Natural killer cell treated with Interleukin-12 subunit alpha and Interleukin-12 subunit beta and Interleukin-15 and Interleukin-18, amount 100 ng/mL, for 72 hours (primary cell): Measurements from ENCODE around the gene RXRA. TPM values are rescaled to one million over a fixed set of nuclear protein-coding genes. Genes with fewer than 3 reads are reported as not detected.

Experiments
- ATAC-seq, 2 donors: fragments of 150-1000 bp; cut with Tn5 transposase in 1 of 2; sonication (Bioruptor Pico), chemical (Tn5 transposase) in 1 of 2; 2 replicates each; pipeline ENCODE4 v1.10.0; 2021
- DNase-seq: peaks from one replicate; pipeline ENCODE4 v3.0.0; 2022; ENCODE audit warnings: low spot score
- H3K27ac Mint-ChIP-seq, 2 donors: 1 replicate in 1 of 2; 2 replicates in 1 of 2; pipeline ENCODE4 v1.8.0; 2022; ENCODE audit warnings: mixed read lengths in 2 of 2, mild to moderate bottlenecking in 1 of 2, moderate library complexity in 1 of 2
- H3K27me3 Mint-ChIP-seq, 2 donors: 1 replicate in 1 of 2; 2 replicates in 1 of 2; pipeline ENCODE4 v1.8.0; 2022; ENCODE audit warnings: mixed read lengths in 2 of 2
- H3K36me3 Mint-ChIP-seq: one replicate; pipeline ENCODE4 v1.8.0; 2022; ENCODE audit warnings: mixed read lengths
- H3K4me1 Mint-ChIP-seq, 2 donors: 1 replicate in 1 of 2; 2 replicates in 1 of 2; pipeline ENCODE4 v1.8.0; 2022; ENCODE audit warnings: low read depth in 2 of 2, mixed read lengths in 2 of 2, mild to moderate bottlenecking in 1 of 2
- H3K4me3 Mint-ChIP-seq: one replicate; pipeline ENCODE4 v1.8.0; 2022; ENCODE audit warnings: mixed read lengths
- H3K9me3 Mint-ChIP-seq: 2 replicates; pipeline ENCODE4 v1.8.0; 2022; ENCODE audit warnings: mixed read lengths
- total RNA-seq, 2 donors: library from RNA; stranded (reverse); gene quantifications; one replicate each; pipeline ENCODE4 v1.2.3, GENCODE V29; 2022

RXRA gene
- total RNA-seq, 2 donors from 2014 or later = 3.8 to 4.9 TPM

DNA sequence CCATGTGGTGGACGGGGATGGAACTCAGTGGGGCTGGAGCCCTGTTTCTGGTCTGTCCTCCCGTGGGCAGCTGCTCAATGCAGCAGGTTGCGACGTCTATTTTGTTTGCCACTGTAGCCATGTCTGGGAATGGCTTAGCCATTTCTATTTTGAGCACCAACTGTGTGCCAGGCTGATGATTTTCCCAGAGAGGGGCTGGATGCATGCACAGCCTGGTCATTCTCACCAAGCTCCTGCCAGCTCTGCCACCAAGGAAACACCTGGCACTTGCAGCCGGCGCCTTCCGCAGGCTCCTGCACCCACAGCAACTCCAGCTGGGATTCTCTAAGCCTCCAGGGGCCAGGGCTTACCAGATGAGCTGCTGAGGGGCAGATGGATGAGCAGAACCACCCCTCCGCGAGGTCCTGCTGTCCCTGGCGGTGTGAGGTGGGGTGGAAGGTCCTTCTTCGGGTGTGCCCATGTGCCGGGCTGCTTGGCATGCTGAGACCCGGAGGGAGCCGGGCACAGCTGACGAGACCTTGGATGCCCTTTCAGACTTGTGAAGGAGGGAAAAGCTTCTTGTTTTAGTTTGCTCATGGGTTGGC is 151.2 kb downstream of the RXRA start:
- H3K27me3 Mint-ChIP-seq = no peaks in the 10 kb centered on the region
- H3K36me3 Mint-ChIP-seq = no peaks in the 10 kb centered on the region
- DNase-seq = no peak
- no peaks in the 10 kb centered on the region for H3K4me1 Mint-ChIP-seq
- no peaks in the 10 kb centered on the region for H3K9me3 Mint-ChIP-seq
- no peak overlapping the region for H3K4me3 Mint-ChIP-seq
- no peak overlapping the region for H3K27ac Mint-ChIP-seq
- no peak for ATAC-seq

DNA sequence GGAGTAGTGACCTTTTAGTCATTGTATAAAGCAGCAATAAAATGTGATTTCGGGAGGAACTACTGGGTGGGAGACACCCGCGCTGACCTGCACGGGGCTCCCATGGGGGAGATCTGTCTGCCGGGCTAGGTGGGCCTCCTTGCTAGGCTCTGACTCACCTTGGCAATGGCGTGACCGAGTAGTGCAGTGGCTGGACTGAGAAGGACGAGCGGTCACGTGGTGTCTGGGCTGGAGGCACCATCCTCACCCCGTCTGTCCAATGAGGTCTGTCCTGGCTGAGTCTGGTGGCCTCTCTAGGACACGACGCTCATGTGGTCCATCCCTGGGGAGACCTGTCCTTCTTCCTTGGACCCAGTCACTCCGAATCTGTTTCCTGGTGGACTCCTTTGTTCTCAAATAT is 151.7 kb downstream of the RXRA start:
- no peaks in the 10 kb centered on the region for H3K4me1 Mint-ChIP-seq
- H3K27ac Mint-ChIP-seq = no peak overlapping the region
- no peak overlapping the region for H3K4me3 Mint-ChIP-seq
- no peaks in the 10 kb centered on the region for H3K36me3 Mint-ChIP-seq
- H3K9me3 Mint-ChIP-seq = no peaks in the 10 kb centered on the region
- DNase-seq = no peak
- H3K27me3 Mint-ChIP-seq = no peaks in the 10 kb centered on the region
- ATAC-seq = no peak

DNA sequence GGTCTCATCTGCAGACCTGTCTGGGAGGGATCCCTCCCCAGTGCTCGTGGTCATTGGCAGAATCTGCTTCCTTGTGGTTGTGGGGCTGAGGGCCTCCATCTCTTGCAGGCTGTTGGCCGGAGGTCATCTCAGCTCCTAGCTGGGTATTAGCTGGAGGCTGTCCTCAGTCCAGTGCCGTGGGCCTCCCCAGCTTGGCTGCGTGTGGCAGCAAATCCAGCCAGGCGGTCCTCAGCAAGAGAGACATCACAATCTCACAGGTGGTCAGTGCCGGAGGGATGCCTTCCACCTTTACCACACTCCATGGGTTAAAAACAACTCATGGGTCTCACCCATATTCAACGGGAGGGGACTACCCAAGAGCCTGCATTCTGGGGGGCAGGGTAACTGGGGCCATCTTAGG is 155.5 kb downstream of the RXRA start:
- DNase-seq = no peak
- H3K27me3 Mint-ChIP-seq = no peaks in the 10 kb centered on the region
- H3K27ac Mint-ChIP-seq = no peak overlapping the region
- H3K4me3 Mint-ChIP-seq = no peak overlapping the region
- no peak for ATAC-seq
- no peaks in the 10 kb centered on the region for H3K9me3 Mint-ChIP-seq
- no peaks in the 10 kb centered on the region for H3K4me1 Mint-ChIP-seq
- H3K36me3 Mint-ChIP-seq = no peaks in the 10 kb centered on the region

DNA sequence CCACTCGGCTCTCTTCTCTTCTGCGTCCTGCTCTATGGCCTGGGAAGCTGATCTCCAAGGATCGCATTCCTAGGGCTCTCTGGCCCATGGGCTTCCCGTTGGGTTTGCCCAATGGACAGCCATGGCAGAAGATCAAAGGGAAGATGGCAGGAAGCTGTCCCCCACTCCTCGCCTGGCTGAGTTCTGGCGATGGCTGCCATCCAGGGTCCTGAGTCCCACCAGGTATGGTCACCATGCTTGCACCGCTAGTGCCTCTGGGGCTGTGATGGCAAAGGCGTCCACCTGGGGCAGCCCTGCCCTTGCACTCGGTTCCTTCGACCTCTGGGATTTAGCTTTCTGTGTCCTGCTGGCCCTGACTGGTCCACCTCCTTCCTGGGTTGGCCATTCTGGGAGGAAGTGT is 156.0 kb downstream of the RXRA start:
- no peak overlapping the region for H3K4me3 Mint-ChIP-seq
- H3K36me3 Mint-ChIP-seq = no peaks in the 10 kb centered on the region
- no peaks in the 10 kb centered on the region for H3K27me3 Mint-ChIP-seq
- H3K27ac Mint-ChIP-seq = no peak overlapping the region
- no peaks in the 10 kb centered on the region for H3K4me1 Mint-ChIP-seq
- DNase-seq = no peak
- H3K9me3 Mint-ChIP-seq = no peaks in the 10 kb centered on the region
- no peak for ATAC-seq

DNA sequence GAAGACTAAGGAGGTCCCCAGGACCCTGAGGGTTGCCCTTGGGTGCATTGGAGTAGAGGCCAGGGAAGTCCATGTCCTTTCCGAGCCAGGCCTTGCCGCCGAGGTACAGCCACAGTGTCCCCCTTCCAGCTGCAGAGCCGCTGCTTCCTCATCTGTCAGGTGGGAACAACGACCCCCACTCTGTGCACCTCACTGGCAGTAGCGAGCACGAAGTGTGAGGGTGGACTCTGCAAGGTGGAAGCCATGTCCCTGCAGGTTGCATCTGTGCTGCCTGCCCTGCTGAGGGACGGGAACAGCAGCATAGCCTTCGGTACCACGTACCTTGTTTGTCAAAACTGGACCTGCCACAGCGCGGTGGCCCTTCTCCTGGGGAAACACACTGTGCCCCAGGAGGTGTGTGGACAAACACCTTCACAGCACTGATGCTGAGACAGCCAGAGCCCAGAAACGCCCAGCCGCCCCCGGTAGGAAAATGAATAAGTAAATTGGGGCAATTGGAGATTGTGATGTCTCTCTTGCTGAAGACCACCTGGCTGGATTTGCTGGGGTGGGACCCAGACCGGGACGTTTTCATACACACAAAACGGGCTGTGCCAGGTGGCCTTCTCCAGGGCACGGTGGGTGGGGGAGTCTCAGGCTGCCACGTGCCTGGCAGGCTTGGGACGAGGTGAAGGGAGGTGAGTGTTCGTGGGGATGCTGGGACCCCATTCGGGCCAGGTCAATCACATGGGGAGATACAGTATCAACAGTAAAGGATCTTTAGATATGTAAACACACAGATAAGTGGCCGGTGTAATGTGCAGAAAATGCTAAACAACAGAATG is 157.3 kb downstream of the RXRA start:
- H3K36me3 Mint-ChIP-seq = no peaks in the 10 kb centered on the region
- no peaks in the 10 kb centered on the region for H3K9me3 Mint-ChIP-seq
- H3K4me3 Mint-ChIP-seq = no peak overlapping the region
- DNase-seq (no peak), ATAC-seq (no peak)
- H3K27ac Mint-ChIP-seq = no peak overlapping the region
- H3K4me1 Mint-ChIP-seq = peaks cover 0 to 3% of the 10 kb centered on the region in 2 donors
- H3K27me3 Mint-ChIP-seq = no peaks in the 10 kb centered on the region

DNA sequence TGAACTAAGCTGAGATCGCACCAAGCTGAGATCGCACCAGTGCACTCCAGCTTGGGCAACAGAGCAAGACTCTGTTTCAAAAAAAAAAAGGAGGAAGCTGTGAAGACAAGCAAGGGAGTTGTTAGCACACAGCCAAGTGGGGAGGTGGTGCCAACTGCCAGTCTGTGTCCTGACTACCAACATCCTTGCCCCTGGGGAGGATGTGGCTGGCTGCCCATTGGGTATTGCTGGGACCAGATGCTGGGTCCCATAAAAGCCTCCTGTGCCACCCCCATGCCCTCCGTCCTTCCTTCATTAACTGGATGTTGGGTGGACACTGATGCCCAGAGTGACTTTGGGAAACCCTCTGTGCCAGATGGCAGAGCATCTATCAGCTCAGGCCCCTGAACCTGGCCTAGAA is 158.2 kb downstream of the RXRA start:
- H3K27me3 Mint-ChIP-seq = no peaks in the 10 kb centered on the region

DNA sequence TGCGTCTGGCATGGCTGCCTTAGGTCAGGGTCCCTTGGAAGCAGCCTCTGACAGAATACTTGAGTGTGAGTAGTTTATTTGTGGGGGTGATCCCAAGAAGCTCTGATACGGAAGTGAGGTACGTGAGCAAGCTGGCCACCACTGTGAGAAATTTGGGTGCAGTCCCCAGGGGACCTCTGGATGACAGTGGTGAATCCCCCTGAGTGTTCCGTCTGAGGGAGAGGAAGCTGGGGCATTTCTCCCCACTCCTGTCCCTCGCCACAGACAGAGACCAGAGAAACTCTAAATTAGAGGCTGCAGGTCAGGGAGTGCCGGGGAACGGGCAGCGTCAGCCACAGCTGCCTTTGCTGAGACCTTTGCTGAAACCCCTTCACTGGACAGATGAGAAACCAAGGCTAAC is 159.4 kb downstream of the RXRA start:
- H3K4me1 Mint-ChIP-seq = peaks cover 0 to 3% of the 10 kb centered on the region in 2 donors
- no peaks in the 10 kb centered on the region for H3K9me3 Mint-ChIP-seq
- no peaks in the 10 kb centered on the region for H3K27me3 Mint-ChIP-seq
- DNase-seq (peak; percentile 29), ATAC-seq (no peak)
- no peaks in the 10 kb centered on the region for H3K36me3 Mint-ChIP-seq
- H3K4me3 Mint-ChIP-seq = no peak overlapping the region
- no peak overlapping the region for H3K27ac Mint-ChIP-seq

More for the DNA sequence above, 158.2 kb downstream of the RXRA start:
- ATAC-seq (no peak), DNase-seq (no peak)
- no peak overlapping the region for H3K4me3 Mint-ChIP-seq
- no peaks in the 10 kb centered on the region for H3K36me3 Mint-ChIP-seq
- no peak overlapping the region for H3K27ac Mint-ChIP-seq
- H3K4me1 Mint-ChIP-seq = peaks cover 0 to 3% of the 10 kb centered on the region in 2 donors
- no peaks in the 10 kb centered on the region for H3K9me3 Mint-ChIP-seq

DNA sequence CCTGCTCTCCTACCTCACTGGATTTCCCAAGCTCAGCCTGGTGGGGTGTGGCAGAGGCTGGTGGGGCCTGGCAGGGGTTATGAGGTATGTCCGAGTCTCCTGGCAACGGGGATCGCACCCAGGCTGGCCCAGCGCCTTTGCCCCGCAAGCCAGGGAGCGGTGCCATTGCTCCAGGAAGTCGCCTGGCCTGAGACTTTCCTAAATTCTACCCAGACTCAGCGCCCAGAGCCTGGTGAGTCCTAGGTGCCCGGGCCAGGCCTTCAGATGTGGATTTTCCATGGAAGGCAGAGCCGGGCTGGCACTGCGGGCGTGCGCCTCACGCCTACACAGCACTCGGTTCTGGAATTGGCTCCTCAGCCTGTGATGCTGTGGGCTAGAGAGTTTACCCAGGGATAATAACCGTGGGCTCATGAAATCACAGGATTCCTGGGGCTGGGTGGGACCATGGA is 159.9 kb downstream of the RXRA start:
- peaks cover 0 to 3% of the 10 kb centered on the region in 2 donors for H3K4me1 Mint-ChIP-seq
- no peak for ATAC-seq
- no peaks in the 10 kb centered on the region for H3K36me3 Mint-ChIP-seq
- H3K4me3 Mint-ChIP-seq = no peak overlapping the region
- no peaks in the 10 kb centered on the region for H3K27me3 Mint-ChIP-seq
- H3K27ac Mint-ChIP-seq = no peak overlapping the region
- H3K9me3 Mint-ChIP-seq = no peaks in the 10 kb centered on the region
- DNase-seq = peak; percentile 25

DNA sequence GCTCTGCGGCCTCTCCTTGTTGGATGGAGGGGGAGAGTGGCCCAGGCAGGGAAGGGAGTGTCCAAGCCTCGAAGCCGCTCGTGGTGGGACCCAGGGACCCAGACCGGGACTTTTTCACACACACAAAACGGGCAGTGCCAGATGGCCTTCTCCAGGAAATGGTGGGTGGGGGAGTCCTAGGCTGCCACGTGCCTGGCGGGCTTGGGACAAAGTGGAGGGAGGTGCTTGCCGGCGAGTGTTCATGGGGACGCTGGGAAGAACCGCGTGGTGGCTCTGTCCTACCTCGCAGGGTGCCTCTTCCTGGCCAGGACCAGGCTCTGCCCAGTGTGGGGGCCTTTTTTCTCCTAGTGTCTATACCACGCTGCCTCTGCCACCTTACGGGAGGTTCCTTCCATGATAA is 160.3 kb downstream of the RXRA start:
- ATAC-seq (no peak), DNase-seq (peak; percentile 55)
- Mint-ChIP-seq H3K4me3 (no peak overlapping the region), H3K27ac (no peak overlapping the region), H3K36me3 (no peaks in the 10 kb centered on the region), H3K4me1 (peaks cover 0 to 3% of the 10 kb centered on the region in 2 donors), H3K27me3 (no peaks in the 10 kb centered on the region), H3K9me3 (no peaks in the 10 kb centered on the region)

Other genes with a start within 250 kb of the RXRA start
- gene WDR5, start 190.4 kb upstream of the RXRA start, total RNA-seq = 10 to 100 TPM; 32.6 to 63.7 TPM
- gene RNU6ATAC, start 161.9 kb upstream of the RXRA start, total RNA-seq = 10 to 100 TPM; 33.5 to 41.1 TPM